Measurements from ENCODE around the gene RGL4. TPM values are rescaled to one million over a fixed set of nuclear protein-coding genes. Genes with fewer than 3 reads are reported as not detected.
"Not testable (repeated sequence)": the region's sequence is repeated elsewhere in the genome, so short reads cannot be mapped to it uniquely, and the experiment has no call there.

The RGL4 gene
- total RNA-seq, 2 donors from 2014 or later, result 4.1 to 10.4 TPM

DNA sequence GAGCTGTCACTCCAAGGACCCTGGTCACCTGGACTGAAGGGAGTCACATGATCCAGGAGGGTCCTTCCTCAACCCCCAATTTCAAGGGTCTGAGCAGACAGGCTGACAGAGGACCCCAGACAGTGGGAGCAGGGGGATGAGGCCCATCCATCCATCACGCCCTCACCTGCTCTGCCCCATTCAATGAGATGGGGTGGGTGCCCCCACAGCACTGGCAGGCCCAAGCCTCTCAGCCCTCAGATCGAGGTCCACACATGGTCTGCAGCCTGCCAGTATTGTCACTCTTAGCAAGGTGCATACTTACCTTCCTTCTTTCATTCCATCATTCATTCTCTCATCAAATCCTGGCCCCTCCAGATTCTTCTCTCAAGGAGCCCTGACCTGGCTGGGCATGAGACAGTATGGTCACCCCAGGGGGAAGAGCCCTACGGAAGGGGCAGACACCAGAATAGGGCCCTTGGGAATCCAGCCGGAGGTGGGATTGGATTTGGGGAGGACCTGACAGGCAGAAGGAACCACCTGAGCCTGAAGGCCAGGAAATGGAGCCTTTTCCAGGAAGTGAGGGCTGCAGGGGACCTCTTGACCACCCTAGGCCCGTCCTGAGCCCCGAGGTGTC, 15.8 kb upstream of the RGL4 start:
- H3K4me1 Mint-ChIP-seq; H3K4me3 Mint-ChIP-seq; ATAC-seq (replicated peaks); H3K36me3 Mint-ChIP-seq (ENCODE audit: low read depth); H3K9me3 Mint-ChIP-seq; H3K27me3 Mint-ChIP-seq: not testable (repeated sequence)
- peak overlapping the region; percentile 17 for H3K27ac Mint-ChIP-seq

DNA sequence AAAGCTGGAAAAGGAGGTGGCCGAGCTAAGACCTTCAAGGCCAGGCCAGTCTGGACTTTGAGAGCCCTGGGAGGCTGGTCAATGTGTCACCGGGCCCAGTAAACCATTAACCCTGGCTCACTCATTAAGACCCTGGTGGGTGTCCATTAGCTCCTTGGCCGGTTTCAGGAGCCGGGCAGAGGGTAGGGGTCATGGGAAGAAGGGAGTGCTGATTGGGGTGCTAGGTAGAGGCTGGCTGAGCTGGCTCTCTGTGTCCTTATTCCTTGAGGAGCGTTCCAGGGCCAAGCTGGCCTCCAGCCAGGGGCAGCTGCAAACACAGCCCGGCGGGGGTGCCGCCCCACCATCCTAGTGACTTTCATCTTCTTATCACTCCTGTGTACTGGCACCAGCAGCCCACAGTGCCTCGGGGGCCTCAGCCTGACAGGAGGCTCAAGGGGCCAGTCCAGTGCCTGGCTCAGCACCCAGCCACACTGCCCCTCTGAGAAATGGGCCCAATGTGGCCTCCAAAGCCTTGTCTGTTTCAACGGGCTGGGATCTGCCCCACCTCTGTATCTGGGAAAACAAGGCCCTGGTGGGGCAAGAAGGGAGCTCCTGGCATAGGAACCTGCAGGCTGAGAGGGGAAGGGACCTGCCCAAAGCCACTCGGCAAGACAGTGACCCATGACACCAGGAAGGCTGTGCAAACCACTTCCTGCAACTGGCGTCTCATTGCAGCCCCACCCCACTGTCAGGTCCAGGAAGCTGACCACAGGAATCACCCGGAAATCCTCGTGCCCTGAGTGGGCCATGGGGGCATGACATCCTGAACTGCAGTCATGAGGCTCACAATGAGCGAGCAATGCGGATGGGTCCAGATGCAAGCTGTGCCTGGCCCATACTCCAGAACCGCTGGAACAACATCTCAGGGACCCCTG, 15.1 kb upstream of the RGL4 start:
- H3K4me1 Mint-ChIP-seq, result no peaks in the 10 kb centered on the region
- peak; percentile 39 for ATAC-seq (replicated peaks)
- H3K27ac Mint-ChIP-seq, result peak overlapping the region; percentile 17
- peaks cover 7% of the 10 kb centered on the region for H3K36me3 Mint-ChIP-seq (ENCODE audit: low read depth)
- H3K27me3 Mint-ChIP-seq, result no peaks in the 10 kb centered on the region
- no peaks in the 10 kb centered on the region for H3K9me3 Mint-ChIP-seq
- no peak overlapping the region for H3K4me3 Mint-ChIP-seq

DNA sequence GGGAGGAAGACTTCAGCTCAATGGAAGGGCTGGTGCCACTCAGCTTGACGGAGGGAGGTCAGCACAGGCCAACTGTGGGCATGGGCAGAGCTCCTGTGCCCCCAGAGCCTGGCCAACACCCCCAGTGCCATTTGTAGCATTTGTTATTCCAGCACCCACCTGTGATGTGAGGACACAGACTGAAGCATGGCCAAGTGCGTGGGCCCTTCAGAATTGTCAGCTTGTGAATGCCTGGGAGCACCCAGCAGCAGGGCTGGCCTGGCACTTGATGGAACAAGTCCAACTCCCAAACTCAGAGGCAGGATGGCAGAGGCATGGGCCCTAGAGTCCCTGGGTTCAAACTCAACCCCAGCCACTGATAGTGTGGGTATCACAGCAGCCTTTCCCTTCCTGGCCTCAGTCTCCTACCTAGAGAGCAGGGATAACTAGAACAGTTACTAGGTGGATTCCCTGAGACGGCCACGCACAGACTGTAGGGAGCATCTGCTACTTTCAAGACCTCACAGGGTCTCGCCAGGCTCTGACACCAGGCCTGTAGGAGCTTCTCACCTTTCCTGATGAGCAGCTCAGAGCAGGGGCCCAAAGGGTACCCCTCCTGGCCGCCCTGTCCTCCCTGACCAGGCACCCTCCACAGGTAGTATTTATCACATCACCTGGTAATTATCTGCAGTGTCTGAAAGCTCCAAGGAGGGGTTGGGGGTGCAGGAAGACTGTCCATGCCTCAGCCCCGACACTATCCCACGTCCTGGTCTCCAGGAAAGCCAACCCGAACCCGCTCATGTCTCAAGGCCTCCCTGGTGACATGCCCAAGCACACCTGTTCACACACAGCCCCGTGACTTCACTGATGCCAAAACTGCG, 13.7 kb upstream of the RGL4 start:
- H3K4me1 Mint-ChIP-seq; H3K27me3 Mint-ChIP-seq; ATAC-seq (replicated peaks); H3K9me3 Mint-ChIP-seq; H3K4me3 Mint-ChIP-seq: not testable (repeated sequence)
- Mint-ChIP-seq H3K27ac (peak overlapping the region; percentile 46), H3K36me3 (ENCODE audit: low read depth) (peaks cover 16% of the 10 kb centered on the region)

DNA sequence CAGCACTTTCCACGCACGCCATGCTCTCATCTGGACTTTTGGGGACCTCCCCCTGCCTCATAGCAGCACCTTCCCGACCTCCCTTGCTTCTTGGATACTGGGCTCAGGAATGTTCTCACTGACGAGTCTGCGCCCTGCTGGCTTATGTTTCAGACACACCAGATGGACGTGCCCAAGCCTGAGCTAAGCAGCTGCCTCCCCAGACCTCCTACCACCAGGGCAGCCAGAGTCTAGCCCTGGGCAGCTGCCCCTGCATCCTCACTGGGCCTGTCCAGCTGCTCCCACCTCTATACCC, 13.2 kb upstream of the RGL4 start:
- no peak overlapping the region for H3K4me3 Mint-ChIP-seq
- H3K9me3 Mint-ChIP-seq, result no peaks in the 10 kb centered on the region
- no peak for ATAC-seq (replicated peaks)
- peaks cover 18% of the 10 kb centered on the region for H3K36me3 Mint-ChIP-seq (ENCODE audit: low read depth)
- H3K4me1 Mint-ChIP-seq, result no peaks in the 10 kb centered on the region
- H3K27ac Mint-ChIP-seq, result peak overlapping the region; percentile 46
- H3K27me3 Mint-ChIP-seq, result no peaks in the 10 kb centered on the region

DNA sequence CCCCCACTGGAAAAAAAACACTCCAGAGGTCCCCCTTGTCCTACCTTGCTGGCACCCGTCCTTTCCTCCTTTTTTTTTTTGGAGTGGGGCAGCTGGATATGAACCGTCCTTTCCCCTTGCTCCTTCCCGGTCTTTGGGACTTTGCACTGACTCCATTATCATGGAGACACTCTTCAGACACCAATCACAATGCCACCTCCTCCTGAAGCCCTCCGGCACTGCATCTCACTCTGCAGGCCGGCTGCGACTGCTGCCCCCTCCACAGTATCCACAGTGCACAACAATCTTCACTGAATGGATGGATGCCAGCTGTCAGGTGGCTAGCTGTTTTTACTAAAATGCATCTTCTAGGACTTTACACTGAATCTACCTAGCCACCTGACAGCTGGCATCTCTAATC, 12.7 kb upstream of the RGL4 start:
- Mint-ChIP-seq H3K36me3 (ENCODE audit: low read depth) (peaks cover 22% of the 10 kb centered on the region), H3K4me1 (no peaks in the 10 kb centered on the region), H3K27me3 (no peaks in the 10 kb centered on the region), H3K27ac (peak overlapping the region; percentile 46), H3K9me3 (no peaks in the 10 kb centered on the region), H3K4me3 (no peak overlapping the region)
- no peak for ATAC-seq (replicated peaks)

DNA sequence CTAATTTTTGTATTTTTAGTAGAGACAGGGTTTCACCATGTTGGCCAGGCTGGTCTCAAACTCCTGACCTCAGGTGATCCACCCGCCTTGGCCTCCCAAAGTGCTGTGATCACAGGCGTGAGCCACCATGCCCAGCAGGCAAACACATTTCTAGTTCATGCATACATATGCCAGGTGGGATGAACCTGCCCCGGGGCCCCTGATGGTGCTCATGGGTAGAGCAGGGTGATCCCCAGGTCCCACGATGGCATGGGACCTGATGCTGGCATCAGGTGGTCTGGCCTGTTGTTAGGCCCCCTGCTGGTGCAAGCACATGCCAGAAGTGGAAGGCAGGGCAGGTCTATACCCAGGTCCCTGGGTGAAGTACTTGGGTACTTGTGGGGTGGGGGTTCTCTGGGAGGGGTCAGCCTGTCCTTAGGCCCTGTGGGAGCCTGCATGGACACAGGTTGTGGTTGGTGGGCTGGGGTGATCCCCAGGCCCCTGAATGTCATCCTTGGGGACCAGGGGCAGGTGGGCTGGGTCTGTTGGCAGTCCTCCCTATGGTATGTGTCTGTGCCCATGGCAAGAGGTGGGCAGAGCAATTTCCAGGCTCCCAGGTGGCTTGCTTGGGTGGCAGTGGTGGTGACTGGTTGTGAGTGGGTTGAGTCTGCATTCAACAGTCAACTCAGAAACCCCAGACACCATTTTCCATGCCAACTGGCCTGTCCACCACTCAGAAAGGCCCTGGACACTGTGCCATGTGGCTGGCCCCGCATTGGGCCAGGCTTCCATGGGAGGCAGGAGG, 9.6 kb upstream of the RGL4 start:
- no peaks in the 10 kb centered on the region for H3K27me3 Mint-ChIP-seq
- H3K36me3 Mint-ChIP-seq (ENCODE audit: low read depth), result peaks cover 23% of the 10 kb centered on the region
- H3K4me1 Mint-ChIP-seq, result no peaks in the 10 kb centered on the region
- H3K4me3 Mint-ChIP-seq, result no peak overlapping the region
- no peak overlapping the region for H3K27ac Mint-ChIP-seq
- no peaks in the 10 kb centered on the region for H3K9me3 Mint-ChIP-seq
- ATAC-seq (replicated peaks), result no peak

DNA sequence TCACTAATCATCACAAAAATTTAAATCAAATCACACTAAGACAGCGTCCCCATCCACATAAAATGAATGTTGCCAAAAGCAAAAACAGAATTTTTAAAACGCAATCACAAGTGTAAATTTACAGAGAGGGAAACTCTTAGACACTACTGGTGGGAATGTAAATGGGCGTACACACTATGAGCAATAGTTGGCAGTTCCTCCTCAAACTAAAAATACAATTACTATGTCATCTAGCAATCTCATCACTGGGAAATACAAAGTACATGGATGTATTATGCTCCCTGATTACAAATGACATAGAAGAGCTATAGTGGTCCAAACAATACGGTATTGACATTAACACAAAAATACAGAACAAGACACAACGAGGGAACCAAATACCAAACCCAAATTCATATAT, 8.7 kb upstream of the RGL4 start:
- no peak for ATAC-seq (replicated peaks)

DNA sequence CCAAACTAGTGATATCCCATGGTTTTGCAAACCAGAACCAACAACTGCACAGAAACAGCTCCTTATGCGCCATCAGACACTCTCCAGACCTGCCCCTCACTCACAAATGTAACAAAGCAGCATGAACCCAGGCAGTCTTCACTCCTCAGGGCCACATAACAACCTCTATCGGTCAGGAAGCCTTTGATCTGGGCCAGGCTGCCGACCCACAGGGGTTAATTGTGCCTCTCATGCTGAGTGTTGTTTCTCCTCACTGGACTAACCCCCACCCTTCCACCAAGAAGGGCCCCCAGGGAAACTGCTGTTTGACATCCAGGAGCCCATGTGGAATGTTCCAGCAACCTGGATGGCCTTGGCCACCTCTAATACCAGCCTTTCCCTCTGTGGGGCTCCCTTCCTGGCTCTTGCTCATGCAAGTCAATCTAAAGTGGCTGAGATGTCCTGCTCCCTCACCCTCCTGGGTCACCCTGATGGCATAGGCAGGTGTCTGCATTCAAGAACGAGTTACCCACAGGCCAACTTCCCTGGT, 7.9 kb upstream of the RGL4 start:
- H3K36me3 Mint-ChIP-seq (ENCODE audit: low read depth), result peaks cover 23% of the 10 kb centered on the region
- no peak for ATAC-seq (replicated peaks)
- peak overlapping the region; percentile 39 for H3K27ac Mint-ChIP-seq
- H3K27me3 Mint-ChIP-seq, result no peaks in the 10 kb centered on the region
- H3K9me3 Mint-ChIP-seq, result no peaks in the 10 kb centered on the region
- no peak overlapping the region for H3K4me3 Mint-ChIP-seq
- no peaks in the 10 kb centered on the region for H3K4me1 Mint-ChIP-seq

More for the DNA sequence above, 8.7 kb upstream of the RGL4 start:
- Mint-ChIP-seq H3K36me3 (ENCODE audit: low read depth) (peaks cover 23% of the 10 kb centered on the region), H3K9me3 (no peaks in the 10 kb centered on the region), H3K4me1 (no peaks in the 10 kb centered on the region), H3K27me3 (no peaks in the 10 kb centered on the region), H3K27ac (peak overlapping the region; percentile 39), H3K4me3 (no peak overlapping the region)

DNA sequence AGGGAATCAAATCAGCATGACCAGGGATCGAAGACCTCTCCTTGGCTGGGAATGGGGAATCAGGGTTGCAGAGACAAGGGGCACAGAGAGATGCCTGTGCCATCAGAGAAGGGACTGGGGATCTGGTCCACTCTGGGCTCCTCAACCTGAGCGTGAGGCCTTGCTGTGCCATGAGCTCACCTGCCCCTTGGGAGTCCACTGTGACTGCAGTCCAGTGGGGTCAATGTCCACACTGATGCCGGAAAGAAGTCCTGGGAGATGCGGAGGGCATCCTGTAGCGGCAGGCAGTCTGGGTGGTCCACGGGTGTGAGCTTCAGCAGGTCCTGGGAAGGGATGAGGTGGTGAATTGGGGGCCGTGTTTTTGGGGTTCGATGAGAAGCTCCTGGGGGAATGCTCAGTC, 7.3 kb upstream of the RGL4 start:
- Mint-ChIP-seq H3K27ac (peak overlapping the region; percentile 39), H3K9me3 (no peaks in the 10 kb centered on the region), H3K27me3 (no peaks in the 10 kb centered on the region)

DNA sequence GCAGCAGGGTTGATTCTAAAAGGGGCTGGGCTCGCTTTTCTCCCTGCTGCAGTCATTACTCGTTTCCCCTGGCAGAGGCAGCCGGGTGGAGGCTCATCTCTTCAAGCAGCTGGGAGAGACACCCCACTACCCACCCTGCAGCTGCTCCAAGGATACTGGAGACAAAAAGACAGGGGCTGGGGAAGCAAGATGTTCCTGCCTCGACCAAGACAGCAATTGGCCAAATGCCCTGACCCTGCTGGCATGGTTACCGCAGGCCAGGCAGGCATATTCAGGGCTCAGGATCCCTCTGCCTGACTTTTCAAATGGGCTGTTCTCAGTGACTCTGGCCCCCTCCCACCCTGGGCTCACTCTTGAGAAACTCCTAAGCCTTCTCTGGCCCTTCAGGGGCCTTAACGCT, 6.8 kb upstream of the RGL4 start:
- ATAC-seq (replicated peaks), result no peak
- Mint-ChIP-seq H3K9me3 (no peaks in the 10 kb centered on the region), H3K4me3 (no peak overlapping the region), H3K27ac (no peak overlapping the region), H3K27me3 (no peaks in the 10 kb centered on the region), H3K36me3 (ENCODE audit: low read depth) (peaks cover 23% of the 10 kb centered on the region), H3K4me1 (no peaks in the 10 kb centered on the region)

More for the DNA sequence above, 7.3 kb upstream of the RGL4 start:
- no peak for ATAC-seq (replicated peaks)
- Mint-ChIP-seq H3K4me1 (no peaks in the 10 kb centered on the region), H3K36me3 (ENCODE audit: low read depth) (peaks cover 23% of the 10 kb centered on the region), H3K4me3 (no peak overlapping the region)

DNA sequence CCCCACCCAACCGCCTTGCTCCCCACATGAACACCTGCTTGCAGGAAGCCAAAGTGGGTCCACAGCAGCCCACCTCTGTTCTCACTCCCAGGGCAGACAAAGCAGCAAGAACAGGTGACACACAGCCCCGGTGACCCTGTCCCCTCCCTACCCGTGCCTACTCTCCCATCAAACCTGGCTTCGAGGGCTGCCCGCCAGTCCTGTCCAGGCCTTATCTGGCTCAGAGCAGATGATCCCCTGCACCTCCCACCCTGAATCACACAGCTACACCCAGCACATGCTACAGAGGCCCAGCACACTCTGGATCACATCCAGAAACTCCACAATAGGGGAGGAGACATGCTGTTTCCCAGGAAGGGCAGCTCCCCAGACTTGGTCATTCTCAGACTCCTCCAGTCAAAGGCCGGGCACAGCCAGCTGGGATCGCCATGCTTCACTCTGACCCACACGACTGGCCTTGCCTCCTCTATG, 6.2 kb upstream of the RGL4 start:
- no peak overlapping the region for H3K4me3 Mint-ChIP-seq
- H3K27ac Mint-ChIP-seq, result no peak overlapping the region
- H3K9me3 Mint-ChIP-seq, result no peaks in the 10 kb centered on the region
- H3K27me3 Mint-ChIP-seq, result no peaks in the 10 kb centered on the region
- no peak for ATAC-seq (replicated peaks)
- H3K4me1 Mint-ChIP-seq, result no peaks in the 10 kb centered on the region
- peaks cover 23% of the 10 kb centered on the region for H3K36me3 Mint-ChIP-seq (ENCODE audit: low read depth)

DNA sequence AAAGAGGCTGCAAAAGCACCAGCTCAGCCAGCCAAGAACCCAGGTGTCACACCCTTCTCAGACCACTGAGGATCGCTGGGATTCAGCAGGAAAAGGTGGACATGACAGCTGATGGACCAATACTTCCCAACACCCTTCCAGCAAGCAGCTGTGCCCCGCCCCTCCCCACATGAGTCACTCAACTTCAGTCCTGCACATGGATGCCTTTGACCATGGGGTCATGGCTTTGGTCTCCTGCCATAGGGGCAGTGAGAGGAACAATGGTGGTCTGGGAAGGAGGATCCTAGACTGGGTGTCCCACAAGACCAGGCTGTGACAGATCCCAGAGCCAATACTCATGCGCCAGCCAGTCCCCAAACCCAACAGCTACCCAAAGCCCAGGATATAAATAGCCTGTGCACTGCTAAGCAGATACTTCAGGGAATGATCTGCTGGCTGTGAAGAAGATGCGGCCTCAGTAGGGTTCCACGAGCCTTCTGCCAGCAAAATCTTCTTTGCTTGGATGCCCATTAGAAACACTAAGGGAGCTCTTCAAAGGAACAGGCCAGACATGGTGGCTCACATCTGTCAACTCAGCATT, 5.5 kb upstream of the RGL4 start:
- no peak overlapping the region for H3K4me3 Mint-ChIP-seq
- H3K27me3 Mint-ChIP-seq, result no peaks in the 10 kb centered on the region
- H3K36me3 Mint-ChIP-seq (ENCODE audit: low read depth), result peaks cover 28% of the 10 kb centered on the region
- H3K9me3 Mint-ChIP-seq, result no peaks in the 10 kb centered on the region
- no peaks in the 10 kb centered on the region for H3K4me1 Mint-ChIP-seq
- no peak for ATAC-seq (replicated peaks)
- no peak overlapping the region for H3K27ac Mint-ChIP-seq

DNA sequence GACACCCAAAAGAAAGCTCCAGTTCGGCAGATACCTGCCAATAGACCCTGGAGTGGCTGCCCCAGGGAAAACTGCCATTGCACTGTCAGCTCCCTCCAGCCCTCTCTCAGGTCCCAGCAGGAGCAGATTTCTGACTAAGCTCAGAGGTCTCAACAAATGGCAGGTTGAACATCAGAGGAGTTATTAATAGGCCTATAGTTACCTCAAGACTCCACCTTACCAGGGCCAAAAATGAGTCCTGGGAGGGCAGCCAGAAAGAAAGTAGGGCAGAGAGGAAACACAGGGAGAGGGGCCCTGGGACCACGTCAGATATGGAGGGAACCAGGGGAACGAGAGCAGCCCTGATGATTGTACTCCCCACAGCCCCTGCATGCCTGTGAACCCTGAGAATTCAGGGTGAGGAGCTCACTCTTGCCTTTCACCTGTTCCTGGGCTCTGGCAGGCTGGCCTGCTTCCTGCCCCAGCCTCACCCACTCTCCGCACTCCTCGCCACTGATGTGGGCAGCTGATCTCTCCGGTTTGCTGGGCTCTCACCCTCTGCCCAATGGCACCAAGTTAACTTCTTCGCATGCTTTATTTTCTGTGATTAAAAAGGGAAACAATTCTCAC, 4.3 kb upstream of the RGL4 start:
- Mint-ChIP-seq H3K27ac (no peak overlapping the region), H3K27me3 (no peaks in the 10 kb centered on the region), H3K4me1 (no peaks in the 10 kb centered on the region), H3K9me3 (no peaks in the 10 kb centered on the region), H3K36me3 (ENCODE audit: low read depth) (peaks cover 21% of the 10 kb centered on the region), H3K4me3 (no peak overlapping the region)
- ATAC-seq (replicated peaks), result no peak
